ENCODE measurements around the gene BRDT. TPM values are rescaled to one million over a fixed set of nuclear protein-coding genes. Genes with fewer than 3 reads are reported as not detected.

The BRDT gene
- total RNA-seq, 4 donors from 2014 or later: not detected

- TF ChIP-seq POLR2AphosphoS5 (IDR thresholded peaks at IDR 0.05): no peak
- TF ChIP-seq EP300 (IDR thresholded peaks at IDR 0.05; ENCODE audit: low read depth): no peak
- no peak for TF ChIP-seq POLR2A (IDR thresholded peaks at IDR 0.05)
- TF ChIP-seq CTCF (IDR thresholded peaks at IDR 0.05): no peak
- intact Hi-C loops (cut with DNase I; ENCODE audit: low total_unique reads) (no loop called here), in situ Hi-C loops (cut with MboI; ENCODE audit: low pct_ligation_motif_present in 1 of 4, low pct_unique_long_range_greater_than_20kb in 1 of 4, low sequenced_read_pairs in 3 of 4) (no loop called here)
- 33 to 50% methylated on average over 2 to 4 of the region's 4 CpGs for WGBS, 2 donors (ENCODE audit: low coverage in 1 of 2)
- no peak overlapping the region for H3K27ac ChIP-seq
- peaks cover 0 to 5% (median 4%) of the 10 kb centered on the region in 4 donors for H3K4me1 ChIP-seq
- peaks cover 13% of the 10 kb centered on the region for H3K27me3 ChIP-seq
- H3K4me3 ChIP-seq: no peak overlapping the region
- H3K36me3 ChIP-seq: no peaks in the 10 kb centered on the region
- no peaks in the 10 kb centered on the region for H3K9me3 ChIP-seq
- no peak for DNase-seq
Observed at GRCh38 chr1:92030656-92031107, 81.5 kb downstream of the BRDT start.

- peaks cover 0 to 5% (median 4%) of the 10 kb centered on the region in 4 donors for H3K4me1 ChIP-seq
- no peak overlapping the region for H3K4me3 ChIP-seq
- TF ChIP-seq POLR2A (IDR thresholded peaks at IDR 0.05) (no peak), POLR2AphosphoS5 (IDR thresholded peaks at IDR 0.05) (no peak), EP300 (IDR thresholded peaks at IDR 0.05; ENCODE audit: low read depth) (no peak), CTCF (IDR thresholded peaks at IDR 0.05) (no peak)
- peaks cover 13% of the 10 kb centered on the region for H3K27me3 ChIP-seq
- in situ Hi-C loops (cut with MboI; ENCODE audit: low pct_ligation_motif_present in 1 of 4, low pct_unique_long_range_greater_than_20kb in 1 of 4, low sequenced_read_pairs in 3 of 4): no loop called here
- DNase-seq: no peak
- H3K27ac ChIP-seq: no peak overlapping the region
- no peaks in the 10 kb centered on the region for H3K36me3 ChIP-seq
- WGBS, 2 donors (ENCODE audit: low coverage in 1 of 2): 74 to 82% methylated on average over 5 to 6 of the region's 6 CpGs
- no peaks in the 10 kb centered on the region for H3K9me3 ChIP-seq
- intact Hi-C loops (cut with DNase I; ENCODE audit: low total_unique reads): no loop called here
Observed at GRCh38 chr1:92031281-92032110, 82.3 kb downstream of the BRDT start.

- H3K9me3 ChIP-seq: no peaks in the 10 kb centered on the region
- H3K4me1 ChIP-seq: no peaks in the 10 kb centered on the region
- 71 to 92% methylated on average over 4 to 6 of the region's 6 CpGs for WGBS, 2 donors (ENCODE audit: low coverage in 1 of 2)
- H3K27me3 ChIP-seq: no peaks in the 10 kb centered on the region
- no peak for DNase-seq
- no peak overlapping the region for H3K4me3 ChIP-seq
- H3K27ac ChIP-seq: no peak overlapping the region
- in situ Hi-C loops (cut with MboI; ENCODE audit: low pct_ligation_motif_present in 1 of 4, low pct_unique_long_range_greater_than_20kb in 1 of 4, low sequenced_read_pairs in 3 of 4) (no loop called here), intact Hi-C loops (cut with DNase I; ENCODE audit: low total_unique reads) (no loop called here)
- TF ChIP-seq EP300 (IDR thresholded peaks at IDR 0.05; ENCODE audit: low read depth) (no peak), POLR2AphosphoS5 (IDR thresholded peaks at IDR 0.05) (no peak), POLR2A (IDR thresholded peaks at IDR 0.05) (no peak), CTCF (IDR thresholded peaks at IDR 0.05) (no peak)
- H3K36me3 ChIP-seq: no peaks in the 10 kb centered on the region
Observed at GRCh38 chr1:92037400-92037799, 88.2 kb downstream of the BRDT start.

- Histone ChIP-seq H3K27me3 (no peaks in the 10 kb centered on the region), H3K36me3 (no peaks in the 10 kb centered on the region), H3K27ac (no peak overlapping the region), H3K9me3 (no peaks in the 10 kb centered on the region), H3K4me3 (no peak overlapping the region), H3K4me1 (no peaks in the 10 kb centered on the region)
- intact Hi-C loops (cut with DNase I; ENCODE audit: low total_unique reads) (no loop called here), in situ Hi-C loops (cut with MboI; ENCODE audit: low pct_ligation_motif_present in 1 of 4, low pct_unique_long_range_greater_than_20kb in 1 of 4, low sequenced_read_pairs in 3 of 4) (no loop called here)
- no peak for DNase-seq
- TF ChIP-seq POLR2AphosphoS5 (IDR thresholded peaks at IDR 0.05): no peak
- 83 to 85% methylated on average over 2 of the region's 2 CpGs for WGBS, 2 donors (ENCODE audit: low coverage in 1 of 2)
Observed at GRCh38 chr1:92038695-92039346, 89.6 kb downstream of the BRDT start.

All from transverse colon (tissue), 4 donors.